ENCODE measurements around the gene ABHD17B. TPM values are rescaled to one million over a fixed set of nuclear protein-coding genes. Genes with fewer than 3 reads are reported as not detected.

The ABHD17B gene
- total RNA-seq, 4 donors from 2014 or later = 18.3 to 23.5 (median 19.5) TPM

GRCh38 chr9:71844808-71845207, 66.2 kb downstream of the ABHD17B start:
- ATAC-seq (ENCODE audit: low FRiP score) = no peak
- no peak for DNase-seq (ENCODE audit: low spot score)
- no peak for TF ChIP-seq CTCF (IDR thresholded peaks at IDR 0.05)

- no peak for TF ChIP-seq CTCF (IDR thresholded peaks at IDR 0.05)
- DNase-seq (ENCODE audit: low spot score) (no peak), ATAC-seq (ENCODE audit: low FRiP score) (no peak)
Measured at GRCh38 chr9:71839668-71840067, 71.3 kb downstream of the ABHD17B start.

- ATAC-seq (ENCODE audit: low FRiP score) (no peak), DNase-seq (ENCODE audit: low spot score) (no peak)
- no peak for TF ChIP-seq CTCF (IDR thresholded peaks at IDR 0.05)
Measured at GRCh38 chr9:71835596-71835995, 75.4 kb downstream of the ABHD17B start.

- no peak for TF ChIP-seq CTCF (IDR thresholded peaks at IDR 0.05)
- ATAC-seq (ENCODE audit: low FRiP score) (no peak), DNase-seq (ENCODE audit: low spot score) (no peak)
Measured at GRCh38 chr9:71830929-71831328, 80.1 kb downstream of the ABHD17B start.

GRCh38 chr9:71830153-71830552, 80.8 kb downstream of the ABHD17B start:
- TF ChIP-seq CTCF (IDR thresholded peaks at IDR 0.05) = no peak
- DNase-seq (ENCODE audit: low spot score) = no peak
- no peak for ATAC-seq (ENCODE audit: low FRiP score)

- no peak for DNase-seq (ENCODE audit: low spot score)
- no peak for TF ChIP-seq CTCF (IDR thresholded peaks at IDR 0.05)
- no peak for ATAC-seq (ENCODE audit: low FRiP score)
Measured at GRCh38 chr9:71826279-71826678, 84.7 kb downstream of the ABHD17B start.

GRCh38 chr9:71824257-71824656, 86.7 kb downstream of the ABHD17B start:
- no peak for DNase-seq (ENCODE audit: low spot score)
- no peak for ATAC-seq (ENCODE audit: low FRiP score)
- TF ChIP-seq CTCF (IDR thresholded peaks at IDR 0.05) = no peak
